ENCODE data around the gene PLA2G3. TPM values are rescaled to one million over a fixed set of nuclear protein-coding genes. Genes with fewer than 3 reads are reported as not detected.
"Not testable (repeated sequence)": the region's sequence is repeated elsewhere in the genome, so short reads cannot be mapped to it uniquely, and the experiment has no call there.

PLA2G3 gene
- not detected for total RNA-seq

- ChIA-PET POLR2A (interaction anchor here (0.9 kb wide), 1 partner anchor 19 kb away, joined by 3 read pairs; no protein-coding TSS in a partner anchor), CTCF (no interaction called here)
- H3K4me1 Mint-ChIP-seq: peaks cover 7% of the 10 kb centered on the region
- H3K27ac Mint-ChIP-seq: no peak within 1 kb of the TSS
- no peaks in the 10 kb centered on the region for H3K9me3 Mint-ChIP-seq
- no peak for DNase-seq
- H3K27me3 Mint-ChIP-seq: peaks cover 3% of the 10 kb centered on the region
- H3K4me3 Mint-ChIP-seq: no peak within 1 kb of the TSS
- no peaks in the 10 kb centered on the region for H3K36me3 Mint-ChIP-seq (ENCODE audit: low read depth)
Observed at GRCh38 chr22:31139866-31140716, at the start of gene PLA2G3. PLA2G3 (minus strand) TSS chr22:31140508; CDS start chr22:31140354, 154 bp downstream.

GRCh38 chr22:31187627-31188026 is 47.3 kb upstream of the PLA2G3 start:
- POLR2A ChIA-PET: no interaction called here
- no peak overlapping the region for H3K27ac Mint-ChIP-seq
- CTCF ChIA-PET: no interaction called here
- DNase-seq: no peak
- no peaks in the 10 kb centered on the region for H3K27me3 Mint-ChIP-seq
- H3K4me3 Mint-ChIP-seq: no peak overlapping the region
- no peaks in the 10 kb centered on the region for H3K9me3 Mint-ChIP-seq
- H3K36me3 Mint-ChIP-seq (ENCODE audit: low read depth): peaks cover 19% of the 10 kb centered on the region
- peaks cover 2% of the 10 kb centered on the region for H3K4me1 Mint-ChIP-seq

- no peaks in the 10 kb centered on the region for H3K27me3 Mint-ChIP-seq
- no peak overlapping the region for H3K4me3 Mint-ChIP-seq
- no peaks in the 10 kb centered on the region for H3K4me1 Mint-ChIP-seq
- ChIA-PET POLR2A (no interaction called here), CTCF (no interaction called here)
- no peaks in the 10 kb centered on the region for H3K9me3 Mint-ChIP-seq
- DNase-seq: no peak
- H3K36me3 Mint-ChIP-seq (ENCODE audit: low read depth): peaks cover 25% of the 10 kb centered on the region
- H3K27ac Mint-ChIP-seq: no peak overlapping the region
Observed at GRCh38 chr22:31185056-31185455, 44.7 kb upstream of the PLA2G3 start.

- ChIA-PET POLR2A (no interaction called here), CTCF (no interaction called here)
- H3K9me3 Mint-ChIP-seq: no peaks in the 10 kb centered on the region
- H3K36me3 Mint-ChIP-seq (ENCODE audit: low read depth): peaks cover 22% of the 10 kb centered on the region
- no peak overlapping the region for H3K27ac Mint-ChIP-seq
- H3K4me3 Mint-ChIP-seq: no peak overlapping the region
- no peak for DNase-seq
- no peaks in the 10 kb centered on the region for H3K4me1 Mint-ChIP-seq
- no peaks in the 10 kb centered on the region for H3K27me3 Mint-ChIP-seq
Observed at GRCh38 chr22:31184015-31184414, 43.7 kb upstream of the PLA2G3 start.

- H3K4me3 Mint-ChIP-seq: no peak overlapping the region
- peaks cover 9% of the 10 kb centered on the region for H3K36me3 Mint-ChIP-seq (ENCODE audit: low read depth)
- H3K27me3 Mint-ChIP-seq: no peaks in the 10 kb centered on the region
- H3K4me1 Mint-ChIP-seq: no peaks in the 10 kb centered on the region
- POLR2A ChIA-PET: interaction anchor here (1.3 kb wide), 1 partner anchor 76 kb away, joined by 3 read pairs; no protein-coding TSS in a partner anchor
- no peak overlapping the region for H3K27ac Mint-ChIP-seq
- no peak for DNase-seq
- CTCF ChIA-PET: no interaction called here
- H3K9me3 Mint-ChIP-seq: no peaks in the 10 kb centered on the region
Observed at GRCh38 chr22:31179345-31179744, 39.0 kb upstream of the PLA2G3 start.

- no peak overlapping the region for H3K27ac Mint-ChIP-seq
- no peaks in the 10 kb centered on the region for H3K27me3 Mint-ChIP-seq
- POLR2A ChIA-PET: interaction anchor here (1.3 kb wide), 1 partner anchor 76 kb away, joined by 3 read pairs; no protein-coding TSS in a partner anchor
- DNase-seq: no peak
- H3K9me3 Mint-ChIP-seq: no peaks in the 10 kb centered on the region
- CTCF ChIA-PET: no interaction called here
- H3K4me3 Mint-ChIP-seq: no peak overlapping the region
- peaks cover 2% of the 10 kb centered on the region for H3K4me1 Mint-ChIP-seq
- H3K36me3 Mint-ChIP-seq (ENCODE audit: low read depth): peaks cover 9% of the 10 kb centered on the region
Observed at GRCh38 chr22:31178859-31179258, 38.6 kb upstream of the PLA2G3 start.

GRCh38 chr22:31177420-31178162 is 37.3 kb upstream of the PLA2G3 start:
- Mint-ChIP-seq H3K4me1 (peaks cover 14% of the 10 kb centered on the region), H3K27ac (no peak overlapping the region), H3K4me3 (no peak overlapping the region), H3K27me3 (no peaks in the 10 kb centered on the region), H3K9me3 (no peaks in the 10 kb centered on the region), H3K36me3 (ENCODE audit: low read depth) (peaks cover 9% of the 10 kb centered on the region)
- ChIA-PET POLR2A (interaction anchor here (1.3 kb wide), 1 partner anchor 74 kb away, joined by 3 read pairs; no protein-coding TSS in a partner anchor), CTCF (no interaction called here)
- no peak for DNase-seq

GRCh38 chr22:31176923-31177322 is 36.6 kb upstream of the PLA2G3 start:
- DNase-seq: no peak
- peaks cover 18% of the 10 kb centered on the region for H3K4me1 Mint-ChIP-seq
- no peaks in the 10 kb centered on the region for H3K9me3 Mint-ChIP-seq
- H3K4me3 Mint-ChIP-seq: no peak overlapping the region
- H3K27ac Mint-ChIP-seq: no peak overlapping the region
- CTCF ChIA-PET: no interaction called here
- peaks cover 9% of the 10 kb centered on the region for H3K36me3 Mint-ChIP-seq (ENCODE audit: low read depth)
- POLR2A ChIA-PET: no interaction called here
- no peaks in the 10 kb centered on the region for H3K27me3 Mint-ChIP-seq

GRCh38 chr22:31173386-31174145 is 33.3 kb upstream of the PLA2G3 start:
- DNase-seq: no peak
- peak overlapping the region; percentile 28 for H3K27ac Mint-ChIP-seq
- H3K9me3 Mint-ChIP-seq: no peaks in the 10 kb centered on the region
- no peaks in the 10 kb centered on the region for H3K27me3 Mint-ChIP-seq
- no peak overlapping the region for H3K4me3 Mint-ChIP-seq
- peaks cover 9% of the 10 kb centered on the region for H3K36me3 Mint-ChIP-seq (ENCODE audit: low read depth)
- ChIA-PET POLR2A (interaction anchor here (0.6 to 1.5 kb wide), 3 partner anchors 13 to 66 kb away, joined by 3 to 6 read pairs (median 3); partner anchors contain the start of gene RNF185), CTCF (no interaction called here)
- peaks cover 23% of the 10 kb centered on the region for H3K4me1 Mint-ChIP-seq

GRCh38 chr22:31171734-31172133 is 31.4 kb upstream of the PLA2G3 start:
- H3K27me3 Mint-ChIP-seq, H3K4me3 Mint-ChIP-seq, POLR2A ChIA-PET, H3K9me3 Mint-ChIP-seq, H3K27ac Mint-ChIP-seq, DNase-seq, CTCF ChIA-PET: not testable (repeated sequence)
- peaks cover 31% of the 10 kb centered on the region for H3K4me1 Mint-ChIP-seq
- H3K36me3 Mint-ChIP-seq (ENCODE audit: low read depth): peaks cover 18% of the 10 kb centered on the region

- POLR2A ChIA-PET: interaction anchor here (0.9 kb wide), 1 partner anchor 11 kb away, joined by 4 read pairs; the partner anchor contains the start of gene RNF185
- Mint-ChIP-seq H3K36me3 (ENCODE audit: low read depth) (peaks cover 23% of the 10 kb centered on the region), H3K27me3 (no peaks in the 10 kb centered on the region)
Observed at GRCh38 chr22:31170971-31171370, 30.7 kb upstream of the PLA2G3 start.

GRCh38 chr22:31162015-31162765 is 21.9 kb upstream of the PLA2G3 start:
- POLR2A ChIA-PET: interaction anchor here (4.4 kb wide), 1 partner anchor 49 kb away, joined by 33 read pairs; the partner anchor contains the start of gene LIMK2

More at GRCh38 chr22:31170971-31171370, 30.7 kb upstream of the PLA2G3 start:
- Mint-ChIP-seq H3K4me1 (peaks cover 33% of the 10 kb centered on the region), H3K9me3 (no peaks in the 10 kb centered on the region), H3K4me3 (no peak overlapping the region), H3K27ac (no peak overlapping the region)
- no peak for DNase-seq
- CTCF ChIA-PET: no interaction called here

More at GRCh38 chr22:31162015-31162765, 21.9 kb upstream of the PLA2G3 start:
- DNase-seq: no peak
- Mint-ChIP-seq H3K27me3 (peaks cover 2% of the 10 kb centered on the region), H3K4me1 (peaks cover 36% of the 10 kb centered on the region), H3K4me3 (no peak overlapping the region), H3K36me3 (ENCODE audit: low read depth) (peaks cover 17% of the 10 kb centered on the region), H3K27ac (peak overlapping the region; percentile 38), H3K9me3 (no peaks in the 10 kb centered on the region)
- CTCF ChIA-PET: interaction anchor here (0.6 to 4.9 kb wide), 5 partner anchors 50 to 151 kb away, joined by 3 to 27 read pairs (median 3); partner anchors contain the start of gene LIMK2

All from activated CD4-positive, alpha-beta memory T cell treated with anti-CD3 and anti-CD28 coated beads, Interleukin-2, amount 10 ng/mL, durations not matched to agents 7 days and 5 days (primary cell).